Smooth muscle cell (in vitro differentiated cells): Measurements from ENCODE around the gene TMOD1. TPM values are rescaled to one million over a fixed set of nuclear protein-coding genes. Genes with fewer than 3 reads are reported as not detected.

Experiments used
- DNase-seq: peaks from one replicate; lab custom pipeline; 2025; ENCODE audit not compliant: unreplicated experiment; lab: John Stamatoyannopoulos, UW
- H2AFZ ChIP-seq: fragments of 200-600 bp; sonication (generic); 2 replicates; pipeline ENCODE4 v1.6.0; 2016; ENCODE audit warnings: antibody characterized with exemption, low read depth, mild to moderate bottlenecking
- H3F3A ChIP-seq: fragments of 200-600 bp; sonication (generic); 2 replicates; pipeline ENCODE4 v1.6.0; 2017; ENCODE audit warnings: antibody characterized with exemption, low read depth
- H3K27ac ChIP-seq: fragments of 200-600 bp; sonication (generic); 2 replicates; pipeline ENCODE4 v1.5.1; 2016; ENCODE audit warnings: low read depth, mild to moderate bottlenecking
- H3K27me3 ChIP-seq: fragments of 200-600 bp; sonication (generic); 2 replicates; pipeline ENCODE4 v1.6.1; 2016; ENCODE audit warnings: low read depth, mild to moderate bottlenecking
- H3K36me3 ChIP-seq: fragments of 200-600 bp; sonication (generic); 2 replicates; pipeline ENCODE4 v1.5.1; 2016; ENCODE audit warnings: low read depth
- H3K4me1 ChIP-seq: fragments of 200-600 bp; sonication (generic); 2 replicates; pipeline ENCODE4 v1.5.1; 2016; ENCODE audit warnings: low read depth
- H3K4me2 ChIP-seq: fragments of 200-600 bp; sonication (generic); 2 replicates; pipeline ENCODE4 v1.6.0; 2016; ENCODE audit warnings: mild to moderate bottlenecking
- H3K4me3 ChIP-seq: fragments of 200-600 bp; sonication (generic); 2 replicates; pipeline ENCODE4 v1.5.1; 2016; ENCODE audit warnings: mild to moderate bottlenecking
- H3K79me2 ChIP-seq: fragments of 200-600 bp; sonication (generic); 2 replicates; pipeline ENCODE4 v1.6.0; 2016; ENCODE audit warnings: low read depth, mild to moderate bottlenecking
- H3K9ac ChIP-seq: fragments of 200-600 bp; sonication (generic); 2 replicates; pipeline ENCODE4 v1.6.0; 2016; ENCODE audit warnings: low read depth
- H3K9me3 ChIP-seq: fragments of 200-600 bp; sonication (generic); replicated peaks from 2 replicates; pipeline ENCODE4 v1.5.1; 2016; ENCODE audit warnings: low read depth
- H4K20me1 ChIP-seq: fragments of 200-600 bp; sonication (generic); 2 replicates; pipeline ENCODE4 v1.6.0; 2016; ENCODE audit warnings: low read depth
- CTCF ChIP-seq: fragments of 200-600 bp; sonication (generic); IDR thresholded peaks from 2 replicates; pipeline ENCODE4 v1.5.1; 2017; ENCODE audit warnings: borderline replicate concordance, mild to moderate bottlenecking, antibody characterized with exemption; ENCODE audit not compliant: insufficient read depth, poor library complexity, severe bottlenecking
- whole genome bisulfite sequencing: methylation state at CpG from one replicate; pipeline ENCODE4 v1.1.7; 2016; ENCODE audit warnings: low lambda C conversion rate; 5-methylcytosine and 5-hydroxymethylcytosine counted together
- polyA plus RNA-seq: library from polyadenylated mRNA; unstranded; fragments of >200 nt; fragmentation: Nextera tagmentation; extraction: Ambion mirVana; gene quantifications from 2 replicates; pipeline ENCODE4 v1.2.1, GENCODE V29; 2016
- total RNA-seq: library from RNA; depleted of rRNA; stranded (reverse); fragments of >200 nt; gene quantifications from 2 replicates; pipeline ENCODE4 v1.2.3, GENCODE V29; 2014

The TMOD1 gene
- total and polyA plus RNA-seq, 2 experiments from 2014 or later, result 0.18 to 0.19 TPM

DNA sequence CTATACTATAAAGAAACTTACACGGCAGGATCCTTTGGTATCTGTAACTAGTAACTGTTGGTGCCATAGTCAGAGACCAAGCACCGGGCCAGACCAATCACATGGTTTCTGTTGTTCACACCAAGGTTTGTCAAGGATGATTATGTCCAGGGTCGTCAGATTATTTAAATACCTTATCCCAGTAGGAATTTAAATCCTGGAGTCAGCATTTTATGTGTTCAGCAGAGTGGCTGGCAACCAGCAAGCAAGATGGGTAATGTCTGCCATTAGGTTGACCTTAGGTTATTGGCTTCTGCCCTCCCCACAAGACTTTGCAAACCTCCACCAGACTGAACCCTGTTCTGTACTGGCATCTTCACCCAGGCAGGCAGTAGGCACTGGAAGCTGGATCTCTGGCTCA, 39.3 kb upstream of the TMOD1 start:
- no peak overlapping the region for H3K4me2 ChIP-seq
- no peaks in the 10 kb centered on the region for H3K36me3 ChIP-seq
- DNase-seq, result no peak
- H3K27ac ChIP-seq, result no peak overlapping the region
- no peak overlapping the region for H3K9ac ChIP-seq
- no peaks in the 10 kb centered on the region for H3K9me3 ChIP-seq
- TF ChIP-seq CTCF, result no peak
- no peak overlapping the region for H2AFZ ChIP-seq
- H3K4me1 ChIP-seq, result no peaks in the 10 kb centered on the region
- H3K4me3 ChIP-seq, result no peak overlapping the region
- no peaks in the 10 kb centered on the region for H4K20me1 ChIP-seq
- no peaks in the 10 kb centered on the region for H3K27me3 ChIP-seq
- H3K79me2 ChIP-seq, result no peaks in the 10 kb centered on the region
- WGBS, result 94% methylated on average over 3 of the region's 3 CpGs
- H3F3A ChIP-seq, result no peaks in the 10 kb centered on the region

DNA sequence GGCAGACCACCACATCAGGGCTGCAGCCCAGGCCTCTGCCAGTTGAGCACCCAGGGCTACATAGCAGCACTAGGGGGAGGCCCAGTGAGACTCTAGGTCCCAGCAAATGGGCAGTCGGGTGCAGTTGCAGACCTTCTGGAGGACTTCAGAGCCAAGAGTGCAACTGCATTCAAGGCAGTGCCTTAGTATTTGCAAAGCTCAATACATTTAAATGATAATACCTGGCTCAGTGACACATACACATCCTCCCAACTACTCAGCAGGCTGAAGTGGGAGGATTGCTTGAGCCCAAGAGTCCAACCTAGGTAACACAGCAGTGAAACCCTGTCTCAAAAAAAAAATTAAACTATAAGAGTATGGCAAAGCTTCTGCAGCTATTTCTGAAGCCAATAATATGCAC, 38.6 kb upstream of the TMOD1 start:
- Histone ChIP-seq H3K4me2 (no peak overlapping the region), H2AFZ (no peak overlapping the region), H4K20me1 (no peaks in the 10 kb centered on the region), H3K4me3 (no peak overlapping the region), H3K9ac (no peak overlapping the region), H3K27me3 (no peaks in the 10 kb centered on the region), H3K79me2 (no peaks in the 10 kb centered on the region), H3F3A (no peaks in the 10 kb centered on the region), H3K27ac (no peak overlapping the region), H3K4me1 (no peaks in the 10 kb centered on the region), H3K36me3 (no peaks in the 10 kb centered on the region), H3K9me3 (no peaks in the 10 kb centered on the region)
- WGBS, result 100% methylated on average over 1 of the region's 1 CpG
- DNase-seq, result no peak
- TF ChIP-seq CTCF, result no peak

- DNase-seq, result no peak
- H3K9me3 ChIP-seq, result no peaks in the 10 kb centered on the region
- no peak overlapping the region for H3K27ac ChIP-seq
- no peak overlapping the region for H2AFZ ChIP-seq
- no peaks in the 10 kb centered on the region for H3K27me3 ChIP-seq
- WGBS, result 83% methylated on average over 4 of the region's 4 CpGs
- no peaks in the 10 kb centered on the region for H3F3A ChIP-seq
- no peaks in the 10 kb centered on the region for H3K79me2 ChIP-seq
- H3K4me3 ChIP-seq, result no peak overlapping the region
- H3K9ac ChIP-seq, result no peak overlapping the region
- H4K20me1 ChIP-seq, result no peaks in the 10 kb centered on the region
- peak; percentile 72 for TF ChIP-seq CTCF
- no peaks in the 10 kb centered on the region for H3K4me1 ChIP-seq
- H3K36me3 ChIP-seq, result no peaks in the 10 kb centered on the region
- no peak overlapping the region for H3K4me2 ChIP-seq
Observed at GRCh38 chr9:97468658-97469448, 32.6 kb upstream of the TMOD1 start.

DNA sequence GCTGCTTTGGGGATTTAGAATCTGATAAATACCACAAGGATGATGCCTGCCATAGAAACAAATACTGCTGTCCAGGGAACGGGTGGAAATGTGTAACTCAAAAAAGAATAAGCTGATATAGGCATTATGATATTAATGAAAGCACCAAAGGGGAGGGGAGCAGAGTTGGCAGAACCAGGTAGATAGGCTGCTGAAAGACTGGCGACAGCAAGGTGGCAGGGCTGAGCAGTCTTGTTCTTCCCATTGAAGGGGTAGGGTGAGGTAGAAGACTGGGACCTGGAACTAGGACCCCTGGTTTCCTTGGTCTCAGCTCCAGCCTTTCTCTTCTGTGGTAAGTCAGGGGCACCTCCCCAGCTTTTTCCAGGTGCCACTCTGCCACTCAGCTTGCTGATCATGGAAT, 31.4 kb upstream of the TMOD1 start:
- Histone ChIP-seq H2AFZ (no peak overlapping the region), H4K20me1 (no peaks in the 10 kb centered on the region), H3K36me3 (no peaks in the 10 kb centered on the region), H3K27me3 (no peaks in the 10 kb centered on the region), H3K4me1 (no peaks in the 10 kb centered on the region), H3F3A (no peaks in the 10 kb centered on the region), H3K79me2 (no peaks in the 10 kb centered on the region), H3K4me3 (no peak overlapping the region), H3K27ac (no peak overlapping the region), H3K9me3 (no peaks in the 10 kb centered on the region), H3K4me2 (no peak overlapping the region), H3K9ac (no peak overlapping the region)
- TF ChIP-seq CTCF, result no peak
- WGBS, result 43% methylated on average over 2 of the region's 2 CpGs
- no peak for DNase-seq
